ENCODE results near the gene LHB.
"Not testable (repeated sequence)": the region's sequence is repeated elsewhere in the genome, so short reads cannot be mapped to it uniquely, and the experiment has no call there.

Gene LHB

DNA sequence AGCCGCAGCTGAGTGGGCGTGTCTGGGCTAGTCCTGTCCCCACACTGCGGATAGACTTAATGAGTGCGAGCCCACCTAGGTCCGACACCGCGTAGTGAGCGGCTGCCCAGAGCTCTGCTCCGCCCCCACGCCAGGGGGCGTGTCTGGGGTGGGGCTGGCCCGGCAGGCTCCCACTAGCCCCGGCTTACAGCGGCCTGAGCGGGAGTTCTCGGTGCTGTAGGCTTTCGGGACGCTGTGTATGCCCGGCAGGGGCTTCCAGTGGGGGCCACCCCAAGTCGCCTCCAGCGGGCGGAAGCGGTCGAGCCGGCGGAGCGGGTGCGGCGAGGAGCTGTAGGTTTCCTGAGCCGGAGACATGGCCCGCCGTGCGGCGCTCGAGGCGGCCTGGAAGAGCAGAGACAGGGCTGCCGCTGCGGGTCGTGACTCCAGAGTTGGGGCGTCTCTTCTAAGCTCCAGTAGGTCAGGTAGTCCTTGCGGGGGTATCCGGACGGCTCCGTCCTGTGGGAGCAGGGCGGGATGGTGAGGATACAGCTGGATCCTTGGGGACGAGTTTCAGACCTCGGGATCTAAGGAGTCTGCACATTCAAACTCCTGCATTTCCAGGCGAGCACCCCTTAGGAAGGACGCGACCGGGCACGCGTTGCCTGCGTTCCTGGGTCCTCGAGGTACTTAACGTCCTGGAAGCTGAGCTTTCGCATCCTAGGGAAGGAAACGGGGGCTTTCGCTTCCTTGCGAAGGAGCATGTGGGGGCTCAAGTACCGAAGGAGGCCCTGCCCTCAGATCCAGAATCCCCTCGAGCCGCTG, 39.4 kb upstream of the LHB start:
- Histone ChIP-seq H3K9me3 (ENCODE audit: control insufficient read depth in 1 of 2, low read length in 2 of 2) (no peaks in the 10 kb centered on the region), H3K36me3 (ENCODE audit: control insufficient read depth in 1 of 2, insufficient read depth in 2 of 2, low read length in 2 of 2) (no peaks in the 10 kb centered on the region), H3K27me3 (ENCODE audit: low read depth, low read length) (peaks cover 11% of the 10 kb centered on the region), H3K27ac (ENCODE audit: low read length) (no peak overlapping the region), H3K4me1 (ENCODE audit: control insufficient read depth in 1 of 2, insufficient read depth in 2 of 2, low read length in 2 of 2) (peaks cover 0 to 21% of the 10 kb centered on the region in 2 donors), H3K4me3 (ENCODE audit: low read depth in 1 of 2, low read length in 2 of 2) (peak overlapping the region; percentile 42 to 75)

DNA sequence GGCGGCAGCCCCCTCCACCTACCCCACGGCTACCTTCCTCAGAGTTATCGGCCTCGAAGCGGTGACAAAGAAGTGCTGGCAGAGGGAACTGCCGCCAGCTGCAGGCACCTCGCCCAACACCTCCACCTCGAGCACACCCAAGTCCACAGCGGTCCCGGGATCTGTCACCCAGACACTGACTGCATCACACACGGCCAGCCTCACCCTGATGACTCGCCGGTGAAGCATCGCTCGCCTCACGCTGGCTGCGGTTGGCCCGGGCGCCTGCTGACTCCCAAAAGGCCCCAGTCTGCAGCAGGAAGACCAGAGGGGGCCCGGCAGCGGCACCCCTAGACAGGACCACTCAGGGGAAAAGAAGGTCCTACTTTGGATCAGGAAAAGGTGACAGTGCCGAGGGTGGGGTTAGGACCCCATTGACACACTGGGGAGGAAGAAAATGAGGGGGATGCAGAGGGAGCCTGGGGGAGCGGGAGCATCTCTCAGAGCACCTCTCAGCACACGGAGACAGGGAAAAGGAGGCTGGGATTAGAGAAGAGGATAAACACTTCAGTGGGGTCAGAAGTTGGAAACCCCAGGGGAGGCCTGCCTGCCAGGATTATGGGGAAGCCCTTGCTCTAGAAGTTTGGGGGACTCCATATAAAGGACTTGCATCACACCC, 33.6 kb upstream of the LHB start:
- not testable (repeated sequence) for H3K36me3 ChIP-seq (ENCODE audit: control insufficient read depth in 1 of 2, insufficient read depth in 2 of 2, low read length in 2 of 2); H3K4me3 ChIP-seq (ENCODE audit: low read depth in 1 of 2, low read length in 2 of 2); H3K27ac ChIP-seq (ENCODE audit: low read length); H3K27me3 ChIP-seq (ENCODE audit: low read depth, low read length); H3K4me1 ChIP-seq (ENCODE audit: control insufficient read depth in 1 of 2, insufficient read depth in 2 of 2, low read length in 2 of 2); H3K9me3 ChIP-seq (ENCODE audit: control insufficient read depth in 1 of 2, low read length in 2 of 2)

DNA sequence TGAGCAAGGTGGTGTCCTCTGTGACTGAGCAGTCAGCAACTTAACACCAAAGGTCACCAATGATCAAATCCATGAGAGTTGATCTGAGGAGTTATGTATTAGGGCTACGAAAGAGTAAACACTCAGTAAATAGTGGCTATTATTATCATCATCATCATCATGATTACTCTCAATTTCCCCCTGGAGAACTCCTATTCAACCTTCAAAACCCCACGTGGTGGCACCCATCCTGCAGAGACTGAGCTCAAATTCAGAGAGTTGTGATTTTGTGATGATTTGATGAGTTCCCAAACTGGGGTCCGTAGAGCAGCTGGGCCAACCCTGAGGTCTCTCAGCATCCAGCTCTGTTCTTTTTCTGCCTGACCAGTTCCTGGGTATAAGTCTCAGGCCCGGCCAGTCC, 32.9 kb upstream of the LHB start:
- not testable (repeated sequence) for H3K36me3 ChIP-seq (ENCODE audit: control insufficient read depth in 1 of 2, insufficient read depth in 2 of 2, low read length in 2 of 2); H3K27ac ChIP-seq (ENCODE audit: low read length); H3K4me1 ChIP-seq (ENCODE audit: control insufficient read depth in 1 of 2, insufficient read depth in 2 of 2, low read length in 2 of 2); H3K9me3 ChIP-seq (ENCODE audit: control insufficient read depth in 1 of 2, low read length in 2 of 2); H3K4me3 ChIP-seq (ENCODE audit: low read depth in 1 of 2, low read length in 2 of 2); H3K27me3 ChIP-seq (ENCODE audit: low read depth, low read length)

DNA sequence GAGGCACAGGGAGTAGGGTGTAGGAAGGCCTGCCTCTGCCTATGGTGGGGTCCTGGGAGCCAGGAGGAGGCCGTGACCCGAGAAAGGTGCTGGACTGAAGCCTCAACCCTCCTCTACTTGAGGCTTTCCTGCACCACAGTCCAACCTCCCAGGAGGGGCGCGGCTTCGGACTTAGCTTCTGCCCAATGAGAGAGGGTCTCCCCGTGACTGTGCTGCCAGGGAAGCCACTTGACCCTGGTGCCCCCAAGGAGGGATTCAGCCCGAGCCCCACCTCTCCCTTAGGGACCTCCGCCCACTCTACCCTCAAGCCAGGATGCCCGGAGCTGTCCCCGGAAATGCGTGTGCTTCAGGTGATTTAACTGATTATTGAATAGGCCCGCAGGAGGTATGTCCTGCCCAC, 32.1 kb upstream of the LHB start, which contains the start of gene CGB8:
Gene CGB8, minus strand, starts transcription at position 101 of the 400 bp plus-strand sequence. CDS start 372 bp downstream, outside the sequence.
- not testable (repeated sequence) for H3K4me1 ChIP-seq (ENCODE audit: control insufficient read depth in 1 of 2, insufficient read depth in 2 of 2, low read length in 2 of 2); H3K9me3 ChIP-seq (ENCODE audit: control insufficient read depth in 1 of 2, low read length in 2 of 2); H3K36me3 ChIP-seq (ENCODE audit: control insufficient read depth in 1 of 2, insufficient read depth in 2 of 2, low read length in 2 of 2); H3K4me3 ChIP-seq (ENCODE audit: low read depth in 1 of 2, low read length in 2 of 2); H3K27me3 ChIP-seq (ENCODE audit: low read depth, low read length); H3K27ac ChIP-seq (ENCODE audit: low read length)

DNA sequence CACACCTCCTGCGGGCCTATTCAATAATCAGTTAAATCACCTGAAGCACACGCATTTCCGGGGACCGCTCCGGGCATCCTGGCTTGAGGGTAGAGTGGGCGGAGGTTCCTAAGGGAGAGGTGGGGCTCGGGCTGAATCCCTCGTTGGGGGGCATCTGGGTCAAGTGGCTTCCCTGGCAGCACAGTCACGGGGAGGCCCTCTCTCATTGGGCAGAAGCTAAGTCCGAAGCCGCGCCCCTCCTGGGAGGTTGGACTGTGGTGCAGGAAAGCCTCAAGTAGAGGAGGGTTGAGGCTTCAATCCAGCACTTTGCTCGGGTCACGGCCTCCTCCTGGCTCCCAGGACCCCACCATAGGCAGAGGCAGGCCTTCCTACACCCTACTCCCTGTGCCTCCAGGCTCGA, 26.7 kb upstream of the LHB start, which contains the start of gene CGB5:
Gene CGB5, plus strand, starts transcription at position 301 of the 400 bp plus-strand sequence. CDS start 362 bp downstream, outside the sequence.
- H3K27ac ChIP-seq (ENCODE audit: low read length); H3K4me3 ChIP-seq (ENCODE audit: low read depth in 1 of 2, low read length in 2 of 2); H3K9me3 ChIP-seq (ENCODE audit: control insufficient read depth in 1 of 2, low read length in 2 of 2); H3K4me1 ChIP-seq (ENCODE audit: control insufficient read depth in 1 of 2, insufficient read depth in 2 of 2, low read length in 2 of 2); H3K27me3 ChIP-seq (ENCODE audit: low read depth, low read length); H3K36me3 ChIP-seq (ENCODE audit: control insufficient read depth in 1 of 2, insufficient read depth in 2 of 2, low read length in 2 of 2): not testable (repeated sequence)

DNA sequence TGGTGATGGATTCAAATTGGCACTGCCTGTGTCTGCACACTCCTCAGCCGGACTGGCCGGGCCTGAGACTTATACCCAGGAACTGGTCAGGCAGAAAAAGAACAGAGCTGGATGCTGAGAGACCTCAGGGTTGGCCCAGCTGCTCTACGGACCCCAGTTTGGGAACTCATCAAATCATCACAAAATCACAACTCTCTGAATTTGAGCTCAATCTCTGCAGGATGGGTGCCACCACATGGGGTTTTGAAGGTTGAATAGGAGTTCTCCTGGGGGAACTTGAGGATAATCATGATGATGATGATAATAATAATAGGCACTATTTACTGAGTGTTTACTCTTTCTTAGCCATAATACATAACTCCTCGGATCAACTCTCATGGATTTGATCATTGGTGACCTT, 25.8 kb upstream of the LHB start:
- H3K36me3 ChIP-seq (ENCODE audit: control insufficient read depth in 1 of 2, insufficient read depth in 2 of 2, low read length in 2 of 2); H3K27me3 ChIP-seq (ENCODE audit: low read depth, low read length); H3K4me1 ChIP-seq (ENCODE audit: control insufficient read depth in 1 of 2, insufficient read depth in 2 of 2, low read length in 2 of 2); H3K9me3 ChIP-seq (ENCODE audit: control insufficient read depth in 1 of 2, low read length in 2 of 2); H3K27ac ChIP-seq (ENCODE audit: low read length); H3K4me3 ChIP-seq (ENCODE audit: low read depth in 1 of 2, low read length in 2 of 2): not testable (repeated sequence)

DNA sequence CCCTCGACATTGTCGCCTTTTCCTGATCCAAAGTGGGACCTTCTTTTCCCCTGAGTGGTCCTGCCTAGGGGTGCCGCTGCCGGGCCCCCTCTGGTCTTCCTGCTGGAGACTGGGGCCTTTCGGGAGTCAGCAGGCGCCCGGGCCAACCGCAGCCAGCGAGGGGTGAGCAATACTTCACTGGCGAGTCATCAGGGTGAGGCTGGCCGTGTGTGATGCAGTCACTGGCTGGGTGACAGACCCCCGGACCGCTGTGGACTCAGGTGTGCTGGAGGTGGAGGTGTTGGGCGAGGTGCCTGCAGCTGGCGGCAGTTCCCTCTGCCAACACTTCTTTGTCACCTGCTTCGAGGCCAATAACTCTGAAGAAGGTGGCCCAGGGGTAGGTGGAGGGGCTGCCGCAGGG, 25.3 kb upstream of the LHB start:
- Histone ChIP-seq H3K4me1 (ENCODE audit: control insufficient read depth in 1 of 2, insufficient read depth in 2 of 2, low read length in 2 of 2) (no peaks in the 10 kb centered on the region), H3K36me3 (ENCODE audit: control insufficient read depth in 1 of 2, insufficient read depth in 2 of 2, low read length in 2 of 2) (no peaks in the 10 kb centered on the region), H3K27ac (ENCODE audit: low read length) (no peak overlapping the region), H3K9me3 (ENCODE audit: control insufficient read depth in 1 of 2, low read length in 2 of 2) (no peaks in the 10 kb centered on the region), H3K27me3 (ENCODE audit: low read depth, low read length) (no peaks in the 10 kb centered on the region), H3K4me3 (ENCODE audit: low read depth in 1 of 2, low read length in 2 of 2) (no peak overlapping the region)

DNA sequence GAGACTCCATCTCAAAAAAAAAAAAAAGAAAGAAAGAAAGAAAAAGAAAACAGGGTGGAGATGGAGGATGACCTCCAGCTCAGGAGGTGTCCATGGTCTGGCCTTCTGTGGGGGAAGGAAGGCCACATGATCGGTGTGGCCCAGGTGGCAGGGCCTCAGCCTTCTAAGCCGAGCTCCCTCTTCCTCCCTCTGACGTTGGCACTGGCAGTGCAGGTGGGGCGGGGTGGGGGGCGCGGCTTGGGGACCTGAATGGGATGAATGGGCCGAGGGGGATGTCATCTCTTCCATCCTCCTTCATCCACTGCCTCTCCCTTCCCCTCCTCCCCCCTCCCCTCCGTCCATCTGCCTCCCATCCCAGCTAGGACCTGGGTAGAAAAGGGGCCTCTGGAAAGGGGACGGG, 22.8 kb upstream of the LHB start:
- H3K9me3 ChIP-seq (ENCODE audit: control insufficient read depth in 1 of 2, low read length in 2 of 2); H3K27me3 ChIP-seq (ENCODE audit: low read depth, low read length); H3K27ac ChIP-seq (ENCODE audit: low read length); H3K4me1 ChIP-seq (ENCODE audit: control insufficient read depth in 1 of 2, insufficient read depth in 2 of 2, low read length in 2 of 2); H3K36me3 ChIP-seq (ENCODE audit: control insufficient read depth in 1 of 2, insufficient read depth in 2 of 2, low read length in 2 of 2); H3K4me3 ChIP-seq (ENCODE audit: low read depth in 1 of 2, low read length in 2 of 2): not testable (repeated sequence)

DNA sequence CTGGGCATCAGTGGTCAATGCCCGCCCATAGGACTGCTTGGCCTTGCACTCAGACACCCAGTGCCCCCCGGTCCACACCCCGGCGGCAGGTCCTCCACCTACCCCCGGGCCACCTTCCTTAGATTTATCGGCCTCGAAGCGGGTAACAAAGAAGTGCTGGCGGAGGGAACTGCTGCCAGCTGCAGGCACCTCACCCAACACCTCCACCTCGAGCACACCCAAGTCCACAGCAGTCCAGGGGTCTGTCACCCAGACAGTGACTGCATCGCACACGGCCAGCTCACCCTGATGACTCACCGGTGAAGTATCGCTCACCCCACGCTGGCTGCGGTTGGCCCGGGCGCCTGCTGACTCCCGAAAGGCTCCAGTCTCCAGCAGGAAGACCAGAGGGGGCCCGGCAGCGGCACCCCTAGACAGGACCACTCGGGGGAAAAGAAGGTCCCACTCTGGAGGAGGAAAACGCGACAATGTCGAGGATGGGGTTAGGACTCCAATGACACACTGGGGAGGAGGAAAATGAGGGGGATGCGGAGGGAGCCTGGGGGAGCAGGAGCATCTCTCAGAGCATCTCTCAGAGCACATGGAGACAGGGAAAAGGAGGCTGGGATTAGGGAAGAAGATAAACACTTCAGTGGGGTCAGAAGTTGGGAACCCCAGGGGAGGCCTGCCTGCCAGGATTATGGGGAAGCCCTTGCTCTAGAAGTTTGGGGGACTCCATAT, 21.8 kb upstream of the LHB start:
- not testable (repeated sequence) for H3K9me3 ChIP-seq (ENCODE audit: control insufficient read depth in 1 of 2, low read length in 2 of 2); H3K36me3 ChIP-seq (ENCODE audit: control insufficient read depth in 1 of 2, insufficient read depth in 2 of 2, low read length in 2 of 2); H3K27me3 ChIP-seq (ENCODE audit: low read depth, low read length); H3K27ac ChIP-seq (ENCODE audit: low read length); H3K4me1 ChIP-seq (ENCODE audit: control insufficient read depth in 1 of 2, insufficient read depth in 2 of 2, low read length in 2 of 2); H3K4me3 ChIP-seq (ENCODE audit: low read depth in 1 of 2, low read length in 2 of 2)

DNA sequence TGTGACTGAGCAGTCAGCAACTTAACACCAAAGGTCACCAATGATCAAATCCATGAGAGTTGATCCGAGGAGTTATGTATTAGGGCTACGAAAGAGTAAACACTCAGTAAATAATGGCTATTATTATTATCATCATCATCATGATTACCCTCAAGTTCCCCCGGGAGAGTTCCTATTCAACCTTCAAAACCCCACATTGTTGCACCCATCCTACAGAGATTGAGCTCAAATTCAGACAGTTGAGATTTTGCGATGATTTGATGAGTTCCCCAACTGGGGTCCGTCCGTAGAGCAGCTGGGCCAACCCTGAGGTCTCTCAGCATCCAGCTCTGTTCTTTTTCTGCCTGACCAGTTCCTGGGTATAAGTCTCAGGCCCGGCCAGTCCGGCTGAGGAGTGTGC, 21.2 kb upstream of the LHB start:
- not testable (repeated sequence) for H3K27me3 ChIP-seq (ENCODE audit: low read depth, low read length); H3K4me3 ChIP-seq (ENCODE audit: low read depth in 1 of 2, low read length in 2 of 2); H3K27ac ChIP-seq (ENCODE audit: low read length); H3K36me3 ChIP-seq (ENCODE audit: control insufficient read depth in 1 of 2, insufficient read depth in 2 of 2, low read length in 2 of 2); H3K9me3 ChIP-seq (ENCODE audit: control insufficient read depth in 1 of 2, low read length in 2 of 2); H3K4me1 ChIP-seq (ENCODE audit: control insufficient read depth in 1 of 2, insufficient read depth in 2 of 2, low read length in 2 of 2)

DNA sequence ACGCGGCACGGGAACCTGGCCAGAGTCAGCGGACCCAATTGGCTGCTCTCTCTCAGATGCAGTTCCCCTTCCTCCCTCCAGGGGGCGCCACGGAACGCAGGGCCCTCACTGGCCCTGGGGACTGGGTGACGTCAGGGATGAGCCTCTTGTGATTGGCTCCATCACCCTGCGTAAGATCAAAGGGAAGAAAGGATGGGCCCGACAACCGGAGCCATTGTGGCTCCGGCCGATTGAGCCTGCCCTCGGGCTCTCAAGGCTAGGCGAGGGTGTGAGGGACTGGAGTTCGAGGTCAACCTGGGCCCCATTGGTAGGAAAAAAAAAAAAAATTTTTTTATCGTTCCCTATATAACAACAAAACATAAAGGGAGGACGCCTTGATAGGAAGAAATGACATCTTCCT, 19.9 kb upstream of the LHB start, which contains the start of gene CGB1:
Gene CGB1, minus strand, starts transcription at position 81 of the 400 bp plus-strand sequence. CDS start 184 bp downstream, outside the sequence.
- H3K9me3 ChIP-seq (ENCODE audit: control insufficient read depth in 1 of 2, low read length in 2 of 2); H3K4me3 ChIP-seq (ENCODE audit: low read depth in 1 of 2, low read length in 2 of 2); H3K4me1 ChIP-seq (ENCODE audit: control insufficient read depth in 1 of 2, insufficient read depth in 2 of 2, low read length in 2 of 2); H3K27me3 ChIP-seq (ENCODE audit: low read depth, low read length); H3K36me3 ChIP-seq (ENCODE audit: control insufficient read depth in 1 of 2, insufficient read depth in 2 of 2, low read length in 2 of 2); H3K27ac ChIP-seq (ENCODE audit: low read length): not testable (repeated sequence)
